WTC11 (cell line): ENCODE measurements around the gene ANO9. TPM values are rescaled to one million over a fixed set of nuclear protein-coding genes. Genes with fewer than 3 reads are reported as not detected.

ENCODE experiments used
- ATAC-seq: fragments of 200-7000 bp; cut with Tn5 transposase; 2 replicates; pipeline ENCODE4 v1.10.0; 2021; ENCODE audit warnings: mild to moderate bottlenecking, moderate library complexity
- CTCF ChIA-PET: fragments of 300-600 bp; sonication (Branson Sonifier 250); formaldehyde crosslinking; loops from one replicate; lab custom pipeline; 2021; ENCODE audit warnings: antibody characterized with exemption; lab: Charles Lee
- POLR2A ChIA-PET: fragments of 350-600 bp; sonication (Branson Sonifier 250); formaldehyde crosslinking; loops from one replicate; lab custom pipeline; 2021; ENCODE audit warnings: antibody characterized with exemption; lab: Charles Lee
- DNase-seq: peaks from one replicate; pipeline ENCODE4 v3.0.0; 2021; ENCODE audit warnings: low spot score
- H3K27ac Mint-ChIP-seq: 2 replicates; pipeline ENCODE4 v1.8.0; 2021; ENCODE audit warnings: mixed read lengths
- H3K27me3 Mint-ChIP-seq: 2 replicates; pipeline ENCODE4 v1.8.0; 2021; ENCODE audit warnings: low read depth, mild to moderate bottlenecking, moderate library complexity, mixed read lengths
- H3K36me3 Mint-ChIP-seq: 2 replicates; pipeline ENCODE4 v1.8.0; 2021; ENCODE audit warnings: mixed read lengths
- H3K4me1 Mint-ChIP-seq: 2 replicates; pipeline ENCODE4 v1.8.0; 2022; ENCODE audit warnings: mixed read lengths
- H3K4me3 Mint-ChIP-seq: 2 replicates; pipeline ENCODE4 v1.8.0; 2021; ENCODE audit warnings: mild to moderate bottlenecking, moderate library complexity, mixed read lengths
- H3K9me3 Mint-ChIP-seq: 2 replicates; pipeline ENCODE4 v1.8.0; 2021; ENCODE audit warnings: mixed read lengths
- AFF4 ChIP-seq: sonication (generic); formaldehyde crosslinking; IDR thresholded peaks from 2 replicates; pipeline ENCODE4 v1.8.1; 2023; ENCODE audit warnings: mild to moderate bottlenecking, missing genetic modification reagents, borderline replicate concordance
- ARID4B ChIP-seq: sonication (generic); formaldehyde crosslinking; IDR thresholded peaks from 2 replicates; pipeline ENCODE4 v1.8.0; 2023; ENCODE audit warnings: missing genetic modification reagents, mild to moderate bottlenecking, borderline replicate concordance
- CDX4 ChIP-seq: fragments of 250-450 bp; sonication (Bioruptor Pico); IDR thresholded peaks from 2 replicates; pipeline ENCODE4 v1.9.0; 2021; ENCODE audit warnings: moderate library complexity, mild to moderate bottlenecking, inconsistent platforms, borderline replicate concordance
- CREM ChIP-seq: sonication (generic); formaldehyde crosslinking; IDR thresholded peaks from 2 replicates; pipeline ENCODE4 v1.8.1; 2022; ENCODE audit warnings: mild to moderate bottlenecking, missing genetic modification reagents, moderate library complexity
- CTCF ChIP-seq: fragments of 200-600 bp; IDR thresholded peaks from 2 replicates; pipeline ENCODE4 v1.8.0; 2022; ENCODE audit warnings: antibody characterized with exemption
- EMX1 ChIP-seq: fragments of 250-450 bp; sonication (Bioruptor Pico); IDR thresholded peaks from 2 replicates; pipeline ENCODE4 v1.8.0; 2021; ENCODE audit warnings: mild to moderate bottlenecking
- ETV6 ChIP-seq: sonication (generic); formaldehyde crosslinking; IDR thresholded peaks from 2 replicates; pipeline ENCODE4 v1.8.1; 2022; ENCODE audit warnings: mild to moderate bottlenecking, missing genetic modification reagents
- FOXK1 ChIP-seq: sonication (generic); formaldehyde crosslinking; IDR thresholded peaks from 2 replicates; pipeline ENCODE4 v1.8.0; 2022; ENCODE audit warnings: mild to moderate bottlenecking, moderate library complexity, missing genetic modification reagents
- IRF2 ChIP-seq: sonication (generic); formaldehyde crosslinking; IDR thresholded peaks from 2 replicates; pipeline ENCODE4 v1.8.0; 2022; ENCODE audit warnings: low read depth, missing genetic modification reagents, borderline replicate concordance
- KAT7 ChIP-seq: sonication (generic); formaldehyde crosslinking; IDR thresholded peaks from 2 replicates; pipeline ENCODE4 v1.8.1; 2023; ENCODE audit warnings: missing genetic modification reagents, mild to moderate bottlenecking, borderline replicate concordance
- MYBL2 ChIP-seq: sonication (generic); formaldehyde crosslinking; IDR thresholded peaks from 2 replicates; pipeline ENCODE4 v1.8.1; 2023; ENCODE audit warnings: mild to moderate bottlenecking, moderate library complexity, missing genetic modification reagents
- NFATC4 ChIP-seq: fragments of 250-450 bp; sonication (Bioruptor Pico); IDR thresholded peaks from 2 replicates; pipeline ENCODE4 v1.9.0; 2021; ENCODE audit warnings: mild to moderate bottlenecking
- PRDM15 ChIP-seq: sonication (generic); formaldehyde crosslinking; IDR thresholded peaks from 2 replicates; pipeline ENCODE4 v1.8.0; 2022; ENCODE audit warnings: missing genetic modification reagents
- SP1 ChIP-seq: sonication (generic); formaldehyde crosslinking; conservative IDR thresholded peaks from 2 replicates; pipeline ENCODE4 v1.8.1; 2022; ENCODE audit warnings: missing genetic modification reagents
- TCF7 ChIP-seq: sonication (generic); formaldehyde crosslinking; IDR thresholded peaks from 2 replicates; pipeline ENCODE4 v1.8.0; 2022; ENCODE audit warnings: mild to moderate bottlenecking, low read depth, missing genetic modification reagents, moderate library complexity
- ZBTB21 ChIP-seq: sonication (generic); formaldehyde crosslinking; IDR thresholded peaks from 2 replicates; pipeline ENCODE4 v1.8.1; 2023; ENCODE audit warnings: mild to moderate bottlenecking, missing genetic modification reagents, borderline replicate concordance
- ZNF416 ChIP-seq: fragments of 250-450 bp; sonication (Bioruptor Pico); IDR thresholded peaks from 2 replicates; pipeline ENCODE4 v1.9.0; 2021; ENCODE audit warnings: mild to moderate bottlenecking, inconsistent platforms
- ZNF423 ChIP-seq: fragments of 250-450 bp; sonication (Bioruptor Pico); IDR thresholded peaks from 2 replicates; pipeline ENCODE4 v2.1.2; 2022; ENCODE audit warnings: mild to moderate bottlenecking, moderate library complexity
- ZNF671 ChIP-seq: fragments of 250-450 bp; sonication (Bioruptor Pico); IDR thresholded peaks from 2 replicates; pipeline ENCODE4 v1.8.0; 2021; ENCODE audit warnings: mild to moderate bottlenecking
- total RNA-seq: library from RNA; stranded (reverse); gene quantifications from 3 replicates; pipeline ENCODE4 v1.2.3, GENCODE V29; 2021

The ANO9 gene
- total RNA-seq, 1 experiment from 2014 or later = 13.2 TPM

GRCh38 chr11:371051-371450 lies 70.8 kb downstream of the ANO9 start:
- ATAC-seq (peak; percentile 3; the same call in 1 of the 2 replicates), DNase-seq (peak; percentile 22)
- TF ChIP-seq ZNF671 (CRISPR knock-in tag) (no peak), ZBTB21 (CRISPR knock-in tag) (no peak), ZNF416 (CRISPR knock-in tag) (no peak), CTCF (no peak), TCF7 (CRISPR knock-in tag) (no peak), PRDM15 (CRISPR knock-in tag) (no peak), ZNF423 (CRISPR knock-in tag) (no peak), FOXK1 (CRISPR knock-in tag) (no peak), CREM (CRISPR knock-in tag) (no peak), IRF2 (no peak), MYBL2 (no peak), NFATC4 (CRISPR knock-in tag) (no peak), CDX4 (CRISPR knock-in tag) (no peak)
- H3K4me1 Mint-ChIP-seq = peaks cover 22% of the 10 kb centered on the region
- CTCF ChIA-PET = interaction anchor here (0.8 to 2.3 kb wide), 5 partner anchors 19 to 120 kb away, joined by 3 to 12 read pairs (median 5); no protein-coding TSS in a partner anchor
- peaks cover 8% of the 10 kb centered on the region for H3K27me3 Mint-ChIP-seq
- H3K27ac Mint-ChIP-seq = peak overlapping the region; percentile 91
- POLR2A ChIA-PET = no interaction called here
- peak overlapping the region; percentile 76 for H3K4me3 Mint-ChIP-seq
- H3K9me3 Mint-ChIP-seq = 0 out of 2 replicates have a peak, but pooled peaks cover 7% of the 10 kb centered on the region
- H3K36me3 Mint-ChIP-seq = peaks cover 19% of the 10 kb centered on the region

GRCh38 chr11:370070-370941 lies 71.5 kb downstream of the ANO9 start:
- H3K27ac Mint-ChIP-seq = peak overlapping the region; percentile 87
- H3K4me3 Mint-ChIP-seq = peak overlapping the region; percentile 76
- DNase-seq = peak; percentile 73
- no peak for TF ChIP-seq KAT7 (CRISPR knock-in tag)
- 0 out of 2 replicates have a peak, but pooled peaks have one; percentile 31 for TF ChIP-seq ETV6
- 0 out of 2 replicates have a peak, but pooled peaks have one; percentile 23 for TF ChIP-seq FOXK1 (CRISPR knock-in tag)
- TF ChIP-seq CREM (CRISPR knock-in tag) = peak; percentile 70; the same call in 1 of the 2 replicates
- TF ChIP-seq AFF4 (CRISPR knock-in tag) = no peak
- TF ChIP-seq SP1 = 0 out of 2 replicates have a peak, but pooled peaks have one; percentile 31
- TF ChIP-seq EMX1 (CRISPR knock-in tag) = no peak
- no peak for TF ChIP-seq ARID4B
- peaks cover 22% of the 10 kb centered on the region for H3K4me1 Mint-ChIP-seq
- CTCF ChIA-PET = interaction anchor here (0.8 to 2.3 kb wide), 6 partner anchors 20 to 120 kb away, joined by 3 to 12 read pairs (median 4); no protein-coding TSS in a partner anchor
- H3K27me3 Mint-ChIP-seq = peaks cover 8% of the 10 kb centered on the region
- POLR2A ChIA-PET = no interaction called here
- ATAC-seq = peak; percentile 50
- H3K9me3 Mint-ChIP-seq = 0 out of 2 replicates have a peak, but pooled peaks cover 7% of the 10 kb centered on the region
- H3K36me3 Mint-ChIP-seq = peaks cover 19% of the 10 kb centered on the region
